Left colon (tissue), 2 donors: Measurements from ENCODE around the gene NDUFAF3. TPM values are rescaled to one million over a fixed set of nuclear protein-coding genes. Genes with fewer than 3 reads are reported as not detected.

Experiments used
- ATAC-seq: fragments of 200-7000 bp; cut with Tn5 transposase; one replicate; pipeline ENCODE4 v1.9.1; 2020; ENCODE audit warnings: mild to moderate bottlenecking, moderate library complexity
- DNase-seq, 2 donors: peaks; one replicate each; pipeline ENCODE4 v3.0.0-alpha.2; 2020
- intact Hi-C, 2 donors: fragments of 100-400 bp; cut with DNase I in 1 of 2; cut with micrococcal nuclease in 1 of 2; formaldehyde crosslinking; loops; one replicate each; pipeline versions ENCODE4 v1.11.2 to v1.14.0; 2022; cut with DNase I, micrococcal nuclease
- total RNA-seq, 2 donors: library from RNA; stranded (reverse); fragmentation: NEBNext Ultra II Directional; extraction: Animal tissue kit (Norgen Biotek cat#: 25700); gene quantifications; one replicate each; pipeline ENCODE4 v1.2.1, GENCODE V29; 2021
- donor health status: DM: no; HTN: no; CAD: no.
- donor health status: DM: yes; HTN: yes; CAD: no.

NDUFAF3 gene
- total RNA-seq, 2 donors from 2014 or later = 65.2 to 70.1 TPM

- no peak for ATAC-seq
- no peak for DNase-seq
- intact Hi-C loops = no loop called here
Measured at GRCh38 chr3:49015765-49016164, 6.2 kb upstream of the NDUFAF3 start.

- DNase-seq (no peak), ATAC-seq (no peak)
- intact Hi-C loops = no loop called here
Measured at GRCh38 chr3:49016414-49017228, 5.3 kb upstream of the NDUFAF3 start.

DNA sequence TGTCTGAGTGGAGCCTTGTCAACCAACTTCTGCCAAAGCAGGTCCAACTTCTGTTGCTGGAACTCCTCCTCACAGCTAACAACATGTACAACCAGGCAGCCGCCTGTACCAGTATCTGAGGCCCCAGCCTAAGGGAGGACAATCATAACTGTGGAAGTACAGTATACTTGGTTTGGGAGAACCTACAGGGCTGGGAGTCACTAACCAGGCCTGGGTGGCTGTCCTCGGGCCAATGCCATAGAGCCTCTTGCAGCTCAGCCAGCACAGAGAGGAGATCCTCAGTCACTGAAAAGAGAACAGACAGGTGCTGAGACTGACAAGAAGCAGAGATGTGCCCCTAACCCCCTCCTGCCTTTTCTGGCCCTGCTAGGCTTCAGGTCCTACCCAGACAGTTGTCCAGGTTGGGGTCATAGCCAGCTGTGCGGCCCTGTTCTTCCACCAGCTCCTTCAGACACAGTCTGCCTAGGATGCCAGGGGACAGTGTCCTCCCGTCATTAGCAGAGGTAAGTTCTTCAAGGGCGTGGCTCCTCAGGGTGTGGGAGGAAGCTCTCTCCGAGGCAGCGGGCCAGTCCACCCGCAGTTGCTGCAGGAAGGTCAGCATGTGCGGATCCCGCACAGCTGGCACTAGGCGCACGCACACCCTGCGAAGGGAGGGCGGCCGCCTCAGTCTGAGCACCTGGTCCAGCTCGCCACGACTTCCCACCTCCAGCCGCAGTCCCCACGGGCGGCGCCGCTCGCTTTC, 4.5 kb upstream of the NDUFAF3 start:
- intact Hi-C loops = no loop called here
- DNase-seq = peak in 1 of 2 donors; percentile 80
- peak; percentile 33 for ATAC-seq

GRCh38 chr3:49017971-49018706, 3.8 kb upstream of the NDUFAF3 start, which contains the start of gene DALRD3:
Gene DALRD3 (minus strand): TSS chr3:49018580. CDS start chr3:49018564, 16 bp downstream.
- ATAC-seq (peak; percentile 25), DNase-seq (peak; percentile 73 to 79)
- intact Hi-C loops = no loop called here

- intact Hi-C loops = no loop called here
- DNase-seq (no peak), ATAC-seq (no peak)
Measured at GRCh38 chr3:49018707-49019006, 3.3 kb upstream of the NDUFAF3 start.

DNA sequence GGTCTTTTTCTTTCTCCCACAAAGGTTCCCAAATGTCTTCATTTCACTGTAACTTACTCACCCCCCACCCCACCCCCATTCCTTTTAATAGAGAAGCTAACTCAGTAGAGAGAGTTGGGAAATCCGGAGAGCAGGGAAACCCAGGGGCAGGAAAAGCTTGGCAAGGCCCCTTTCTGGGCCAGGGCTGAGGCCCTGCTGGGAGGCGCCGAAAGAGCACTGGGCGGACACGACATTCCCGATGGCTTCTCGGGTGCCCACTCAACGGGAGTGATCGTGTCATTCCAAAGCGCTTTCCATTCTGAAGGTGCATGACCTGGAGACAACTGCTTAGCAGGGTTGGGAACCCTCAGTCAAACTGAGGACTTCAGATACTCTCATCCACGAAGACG, 2.0 kb upstream of the NDUFAF3 start:
- intact Hi-C loops = no loop called here
- DNase-seq (peak in 1 of 2 donors; percentile 37), ATAC-seq (no peak)

DNA sequence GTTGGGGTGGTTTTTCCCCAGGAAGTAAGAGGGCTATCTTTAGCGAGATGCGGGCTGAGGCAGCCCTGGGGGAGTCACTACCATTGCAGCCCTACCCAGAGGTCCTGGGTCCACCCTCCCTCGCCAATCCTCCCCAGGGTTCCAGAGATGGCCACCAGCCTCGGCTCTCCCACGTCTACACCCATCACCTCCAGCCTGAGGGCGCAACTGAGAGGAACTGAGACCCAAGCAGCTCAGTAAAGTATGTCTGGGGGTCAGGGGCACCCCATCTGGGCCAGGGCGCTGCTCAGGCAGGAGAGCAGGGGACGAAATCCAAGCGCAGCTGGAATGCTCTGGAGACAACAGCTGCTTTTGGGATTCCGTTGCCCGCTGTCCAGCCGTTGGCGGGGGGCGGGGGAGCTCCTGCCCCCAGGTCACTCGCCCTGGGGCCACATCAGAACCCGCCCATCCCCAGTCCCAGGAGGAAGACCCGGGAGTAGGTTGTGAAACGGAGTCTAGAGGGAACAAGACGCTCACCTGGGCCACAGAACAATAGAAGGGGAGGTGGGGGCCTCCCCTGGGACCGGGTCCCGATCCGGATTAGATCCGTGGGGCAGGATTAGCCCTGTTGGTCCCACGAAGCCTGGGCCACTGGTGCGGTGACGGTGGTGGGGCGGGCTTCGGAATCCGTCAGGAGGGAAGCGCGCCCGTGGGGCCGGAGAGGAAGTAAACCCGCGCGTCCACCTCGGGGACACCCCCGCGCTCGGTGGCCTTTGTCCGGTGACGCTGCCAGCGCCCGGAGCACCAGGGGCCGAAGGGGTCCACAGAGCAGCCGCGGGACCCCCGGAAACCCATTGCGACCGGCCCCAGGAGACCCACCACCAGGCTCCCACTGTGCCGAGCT, 1.4 kb upstream of the NDUFAF3 start:
- ATAC-seq (peak; percentile 34), DNase-seq (peak; percentile 64 to 80)
- intact Hi-C loops = no loop called here

DNA sequence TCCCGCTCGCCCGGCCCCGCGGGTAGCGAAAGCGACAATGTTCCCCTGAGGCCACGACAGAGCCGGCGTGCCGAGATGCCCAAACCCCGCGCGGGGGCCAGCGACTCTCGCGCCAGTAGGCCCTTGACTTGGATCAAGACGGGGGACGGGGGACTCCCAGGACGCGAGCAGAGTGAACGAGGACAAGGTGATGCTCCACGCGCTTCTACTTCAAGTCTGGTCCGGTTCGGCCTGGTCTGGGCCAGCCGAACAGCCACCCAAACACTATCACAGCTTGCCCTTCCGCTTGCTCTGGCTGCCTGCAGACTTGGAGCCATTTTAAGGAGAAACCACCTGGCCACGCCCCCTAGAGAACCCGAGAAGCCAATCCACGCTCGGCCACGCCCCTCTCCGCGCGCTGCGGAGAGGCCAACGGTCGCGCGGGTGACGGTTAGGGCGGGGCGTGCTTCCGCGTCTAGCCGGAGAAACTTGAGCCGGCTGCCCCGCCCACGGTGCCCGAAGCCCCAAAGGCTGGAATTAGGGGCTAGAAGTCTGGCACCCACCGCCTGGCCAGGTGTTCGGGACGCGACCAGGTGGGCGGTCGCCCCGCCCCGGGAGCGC, 608 bp upstream of the NDUFAF3 start:
- ATAC-seq = peak; percentile 68
- DNase-seq = peak; percentile 99 to 100
- intact Hi-C loops = no loop called here

DNA sequence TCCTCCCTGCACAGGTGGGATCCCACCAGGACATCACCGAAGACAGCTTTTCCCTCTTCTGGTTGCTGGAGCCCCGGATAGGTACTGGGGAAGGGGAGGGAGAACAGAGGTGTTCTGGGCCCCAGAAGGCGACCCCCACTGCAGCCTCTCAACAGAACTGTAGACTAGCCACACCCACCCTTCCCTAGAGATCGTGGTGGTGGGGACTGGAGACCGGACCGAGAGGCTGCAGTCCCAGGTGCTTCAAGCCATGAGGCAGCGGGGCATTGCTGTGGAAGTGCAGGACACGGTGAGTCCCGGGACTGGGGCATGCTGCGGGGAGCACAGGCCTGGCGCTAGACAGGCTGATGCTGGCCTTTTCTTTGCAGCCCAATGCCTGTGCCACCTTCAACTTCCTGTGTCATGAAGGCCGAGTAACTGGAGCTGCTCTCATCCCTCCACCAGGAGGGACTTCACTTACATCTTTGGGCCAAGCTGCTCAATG, 809 bp downstream of the NDUFAF3 start:
- intact Hi-C loops = no loop called here
- ATAC-seq (no peak), DNase-seq (peak in 1 of 2 donors; percentile 32)

DNA sequence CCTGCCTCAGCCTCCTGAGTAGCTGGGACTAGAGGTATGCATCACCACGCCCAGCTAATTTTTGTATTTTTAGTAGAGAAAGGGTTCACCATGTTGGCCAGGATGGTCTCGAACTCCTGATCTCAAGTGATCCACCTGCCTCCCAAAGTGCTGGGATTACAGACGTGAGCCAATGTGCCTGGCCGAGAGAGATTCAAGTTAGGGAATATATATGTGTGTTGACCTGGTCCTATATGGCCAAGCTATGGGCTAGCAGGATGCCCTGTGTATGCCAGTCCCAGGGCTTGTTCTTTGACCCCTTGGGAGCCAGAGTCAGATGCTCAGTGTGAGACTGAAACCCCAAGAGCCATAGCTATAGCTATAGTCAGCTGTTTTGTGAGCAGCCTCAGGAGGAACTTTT, 1.9 kb downstream of the NDUFAF3 start:
- intact Hi-C loops = no loop called here
- no peak for DNase-seq
- no peak for ATAC-seq

DNA sequence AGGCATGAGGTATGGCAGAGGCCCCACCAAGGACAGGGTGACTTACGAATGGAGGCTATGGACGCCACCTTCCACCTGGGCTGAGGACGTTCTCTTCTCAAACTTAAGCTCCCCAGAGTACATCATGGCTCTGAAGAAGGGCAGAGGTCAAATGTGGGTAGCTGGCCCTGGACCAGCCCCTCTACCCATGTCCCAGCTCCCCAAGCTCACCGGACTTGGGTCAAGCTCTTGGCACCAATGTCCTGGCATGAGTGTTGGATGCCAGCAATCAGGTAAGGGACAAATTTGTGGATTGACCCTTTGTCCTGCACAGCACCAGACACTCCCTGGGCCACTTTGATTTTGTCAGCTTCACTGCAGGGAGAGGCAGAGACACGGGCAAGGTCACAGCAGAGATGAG, 2.5 kb downstream of the NDUFAF3 start:
- intact Hi-C loops = no loop called here
- no peak for ATAC-seq
- no peak for DNase-seq

- DNase-seq = no peak
- intact Hi-C loops = no loop called here
Measured at GRCh38 chr3:49025005-49025792, 3.3 kb downstream of the NDUFAF3 start.

DNA sequence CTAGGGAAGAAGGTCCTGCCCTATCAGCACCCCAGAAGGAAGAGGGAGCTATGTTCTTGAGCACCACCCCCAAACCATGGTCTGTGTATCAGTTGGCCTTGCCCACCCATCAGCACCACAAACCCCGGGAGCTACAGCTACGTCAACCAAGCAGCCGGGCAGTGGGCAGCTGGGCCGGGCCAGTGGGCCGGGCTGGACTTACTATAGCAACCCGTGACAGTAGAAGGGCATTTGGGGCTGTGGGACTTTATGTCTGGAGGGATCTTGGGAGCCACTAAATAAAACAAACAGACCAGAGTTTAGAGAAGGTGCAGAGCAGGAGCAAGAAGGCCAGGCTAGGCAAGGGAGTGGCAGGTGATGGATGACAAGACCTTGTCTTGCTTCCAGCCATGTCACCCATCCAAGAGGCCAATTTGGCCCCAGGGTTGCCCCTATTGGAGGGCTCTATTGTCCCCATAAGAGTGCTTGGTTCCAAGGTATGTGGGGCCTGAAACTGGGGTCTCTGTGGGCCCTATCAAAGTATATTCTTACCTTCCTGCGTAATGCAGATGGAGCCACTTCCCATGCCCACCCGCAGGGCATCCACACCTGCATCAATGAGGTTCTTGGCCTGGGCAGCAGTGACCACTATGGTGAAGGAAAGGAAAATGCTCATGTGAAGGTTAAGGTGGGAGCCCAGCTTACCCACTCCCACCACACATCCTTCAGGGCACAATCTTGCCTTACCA, 4.0 kb downstream of the NDUFAF3 start:
- ATAC-seq = no peak
- intact Hi-C loops = no loop called here
- DNase-seq = no peak

More at GRCh38 chr3:49025005-49025792, 3.3 kb downstream of the NDUFAF3 start:
- ATAC-seq = no peak

DNA sequence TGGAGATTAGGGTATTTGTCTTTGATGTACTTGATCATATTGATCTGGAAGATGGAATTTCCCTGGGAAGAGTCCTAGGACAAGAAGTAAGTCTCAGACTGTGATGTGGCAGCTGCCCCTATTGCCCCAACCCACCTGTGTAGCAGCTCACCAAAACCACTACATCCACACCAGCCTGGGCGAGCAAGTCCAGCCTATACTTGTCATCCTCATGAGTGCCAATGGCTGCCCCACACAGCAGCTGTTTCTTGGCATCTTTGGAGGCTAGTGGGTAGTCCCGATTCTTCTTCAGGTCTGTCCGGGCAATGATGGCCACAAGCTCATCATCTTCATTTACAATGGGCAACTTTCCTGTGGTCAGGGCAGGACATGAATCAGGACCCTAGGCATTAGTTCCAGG, 4.6 kb downstream of the NDUFAF3 start:
- intact Hi-C loops = no loop called here
- DNase-seq (no peak), ATAC-seq (no peak)

DNA sequence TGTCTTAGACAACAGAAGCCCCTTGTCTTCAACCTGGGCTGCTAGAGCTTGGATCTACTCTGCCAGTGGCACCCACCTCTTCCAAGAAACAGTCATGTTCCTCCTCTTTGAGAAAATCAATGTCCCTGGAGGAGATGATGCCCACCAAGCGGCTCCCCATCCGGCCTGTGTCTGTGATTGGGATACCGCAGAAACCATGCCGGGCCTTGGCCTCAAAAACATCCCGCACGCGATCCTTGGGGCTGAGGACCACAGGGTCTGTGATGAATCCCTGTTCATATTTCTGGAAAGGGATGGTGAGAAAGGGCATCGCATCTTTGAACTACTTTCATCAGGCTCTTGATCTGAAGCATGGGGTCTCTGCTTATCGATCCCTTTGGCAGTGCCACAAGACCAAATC, 5.7 kb downstream of the NDUFAF3 start:
- ATAC-seq (no peak), DNase-seq (no peak)
- intact Hi-C loops = no loop called here

DNA sequence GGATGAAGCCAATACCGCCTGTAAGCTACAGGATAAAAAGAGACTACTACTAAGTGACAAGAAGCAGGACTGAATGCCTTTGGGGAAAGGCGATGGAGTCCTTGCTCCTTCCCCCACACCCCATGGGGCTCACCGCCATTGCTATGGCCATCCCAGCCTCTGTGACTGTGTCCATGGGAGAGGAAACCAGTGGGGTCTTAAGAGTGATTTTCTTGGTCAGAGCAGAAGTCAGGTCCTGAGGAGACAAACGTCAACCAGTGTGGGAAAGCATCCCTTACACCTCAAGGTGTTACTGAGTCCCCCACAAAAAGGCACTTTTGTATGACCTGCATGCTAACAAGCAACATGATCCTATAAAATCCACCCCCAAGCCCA, 6.4 kb downstream of the NDUFAF3 start:
- DNase-seq = no peak
- intact Hi-C loops = no loop called here
- no peak for ATAC-seq
